Amniotic stem cell (primary cell): ENCODE measurements around the gene IL17RE.
"Not testable (repeated sequence)": the region's sequence is repeated elsewhere in the genome, so short reads cannot be mapped to it uniquely, and the experiment has no call there.

Experiments
- DNase-seq: peaks from one replicate; lab custom pipeline; 2025; lab: John Stamatoyannopoulos, UW

IL17RE gene

DNA sequence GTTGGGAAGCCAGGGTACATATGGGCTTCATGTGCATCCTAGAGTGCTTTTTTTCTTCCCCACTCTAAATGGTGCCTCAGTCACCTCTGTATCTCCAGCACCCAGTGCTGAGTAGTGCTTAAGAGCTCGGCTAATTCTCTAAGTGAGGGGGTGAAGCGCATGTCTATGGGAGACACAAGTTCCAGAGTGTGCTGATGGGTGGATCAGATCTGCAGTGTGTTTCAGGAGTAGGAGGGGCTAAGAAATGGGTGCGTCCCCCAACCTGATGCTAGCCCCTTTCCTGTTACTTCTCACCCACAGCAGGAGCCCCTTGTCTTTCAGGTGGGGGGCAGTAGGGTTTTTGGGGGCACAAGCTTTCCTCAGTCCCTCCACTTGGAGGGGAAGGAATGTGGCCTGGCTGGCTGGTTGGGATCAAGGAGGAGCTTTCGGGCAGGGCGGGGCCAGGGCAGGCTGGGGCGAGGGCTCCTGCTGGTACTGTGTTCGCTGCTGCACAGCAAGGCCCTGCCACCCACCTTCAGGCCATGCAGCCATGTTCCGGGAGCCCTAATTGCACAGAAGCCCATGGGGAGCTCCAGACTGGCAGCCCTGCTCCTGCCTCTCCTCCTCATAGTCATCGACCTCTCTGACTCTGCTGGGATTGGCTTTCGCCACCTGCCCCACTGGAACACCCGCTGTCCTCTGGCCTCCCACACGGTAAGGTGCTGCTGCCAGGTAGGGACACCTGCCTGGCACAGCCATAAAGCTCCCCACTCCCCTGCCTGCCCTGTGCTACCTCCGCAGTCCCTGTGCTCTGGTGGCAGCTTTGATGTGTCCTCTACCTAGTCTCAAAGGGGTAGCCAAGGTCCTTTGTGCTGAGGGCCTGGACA lies at the start of gene IL17RE:
TSS of gene IL17RE (plus strand) at position 477 of the 866 bp plus-strand sequence. CDS start at position 562, 85 bp downstream.
- no peak for DNase-seq

DNA sequence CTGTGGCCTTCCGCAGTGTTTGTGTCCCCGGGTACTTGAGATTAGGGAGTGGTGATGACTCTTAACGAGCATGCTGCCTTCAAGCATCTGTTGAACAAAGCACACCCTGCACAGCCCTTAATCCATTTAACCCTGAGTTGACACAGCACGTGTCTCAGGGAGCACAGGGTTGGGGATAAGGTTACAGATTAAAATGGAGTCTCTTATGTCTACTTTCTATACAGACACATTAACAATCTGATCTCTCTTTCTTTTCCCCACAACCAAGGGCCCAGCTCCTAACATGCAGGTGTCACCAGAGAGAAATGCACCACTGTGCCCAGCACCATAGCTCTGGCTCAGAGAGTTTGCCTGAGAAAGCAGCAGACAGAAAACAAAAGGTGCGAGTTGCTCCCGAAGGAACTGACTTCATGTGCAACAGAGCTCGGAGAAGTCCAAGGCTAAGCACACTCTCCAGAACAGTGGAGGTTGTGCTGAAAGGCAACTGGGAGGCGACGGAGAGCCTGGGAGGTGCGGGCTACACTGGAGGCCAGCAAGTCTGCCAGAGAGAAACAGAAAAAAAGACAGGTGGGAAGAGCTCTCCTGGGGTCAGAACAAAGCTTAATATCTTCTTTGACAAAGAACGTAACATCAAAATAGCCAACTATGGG lies 48.2 kb upstream of the IL17RE start:
- not testable (repeated sequence) for DNase-seq

DNA sequence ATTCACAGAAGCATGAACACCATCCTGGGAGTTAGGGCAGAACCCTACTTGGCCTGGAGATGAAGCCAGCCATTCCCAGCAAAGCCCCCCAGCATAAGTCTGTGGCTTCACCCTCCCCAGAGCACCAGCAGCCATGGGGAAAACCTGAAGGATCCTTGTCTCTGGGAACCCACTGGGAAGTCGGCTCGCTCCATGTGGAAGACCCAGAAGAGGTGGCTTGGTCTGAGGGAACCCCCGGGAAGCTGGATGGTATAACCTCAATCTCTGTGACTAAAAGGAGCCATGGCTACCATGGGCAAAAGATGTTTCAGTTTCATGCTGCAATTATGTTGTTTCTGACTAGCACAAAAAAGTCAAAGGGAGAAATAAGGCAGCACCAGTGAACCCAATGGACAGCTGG lies 47.1 kb upstream of the IL17RE start:
- DNase-seq, result no peak

DNA sequence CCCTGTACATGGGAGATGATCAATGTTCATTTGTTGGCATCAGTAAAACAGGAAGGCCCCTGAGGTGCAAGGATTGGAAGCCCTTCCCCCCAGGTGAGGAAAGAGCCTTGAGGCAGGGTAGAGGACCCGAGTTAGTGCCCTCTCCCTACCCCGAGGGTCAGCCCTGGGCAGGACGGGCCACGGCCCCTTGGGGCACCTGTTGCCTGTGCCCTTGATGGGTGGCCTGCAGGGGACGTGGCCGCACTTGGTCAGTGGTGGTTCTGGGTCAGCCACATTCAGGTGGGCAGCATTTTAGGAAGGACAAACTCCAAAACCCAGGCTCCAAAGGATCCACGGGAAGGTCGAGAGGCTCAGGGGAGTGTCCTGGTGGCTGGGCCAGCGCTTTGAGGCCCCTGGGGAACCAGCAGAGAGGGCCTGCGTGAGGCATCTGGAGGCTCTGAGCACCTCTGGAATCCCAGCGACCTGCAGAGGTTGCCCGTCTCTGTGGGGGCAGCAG lies 43.1 kb upstream of the IL17RE start:
- DNase-seq, result no peak

- DNase-seq, result no peak
Observed at GRCh38 chr3:9861201-9861600, 41.4 kb upstream of the IL17RE start.

GRCh38 chr3:9861626-9862130 lies 41.0 kb upstream of the IL17RE start:
- no peak for DNase-seq

DNA sequence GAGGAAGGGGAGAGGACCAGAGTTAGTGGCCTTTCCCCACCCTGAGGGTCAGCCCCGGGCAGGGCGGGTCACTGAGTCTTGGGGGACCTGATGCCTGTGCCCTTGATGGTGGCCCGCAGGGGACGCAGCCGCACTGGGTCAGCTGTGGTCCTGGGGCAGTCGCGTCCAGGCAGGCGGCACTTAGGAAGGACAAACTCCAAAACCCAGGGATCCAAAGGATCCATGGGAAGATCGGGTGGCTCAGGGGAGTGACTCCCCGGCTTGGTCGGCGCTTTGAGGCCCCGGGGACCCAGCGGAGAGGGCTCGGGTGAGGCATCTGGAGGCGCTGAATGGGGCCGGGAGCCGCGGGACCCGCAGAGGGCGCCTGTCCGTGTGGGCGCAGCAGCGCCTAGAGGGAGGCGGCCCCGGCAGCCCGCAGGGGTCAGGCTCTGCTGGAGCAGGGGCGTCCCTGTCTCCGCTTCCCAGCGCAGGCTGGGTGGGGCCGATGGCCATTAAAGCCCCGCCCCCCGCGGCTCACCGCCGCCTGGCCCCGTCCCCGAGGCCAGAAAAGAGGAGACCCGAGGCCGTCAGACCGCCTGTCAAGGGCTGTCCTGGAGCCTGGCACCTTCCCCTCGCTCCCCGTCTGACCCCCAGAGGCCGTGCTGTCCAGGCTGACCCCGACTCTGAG lies 40.1 kb upstream of the IL17RE start:
- no peak for DNase-seq

- DNase-seq, result no peak
Observed at GRCh38 chr3:9863058-9863772, 39.4 kb upstream of the IL17RE start.

GRCh38 chr3:9864200-9864927 lies 38.3 kb upstream of the IL17RE start:
- no peak for DNase-seq

DNA sequence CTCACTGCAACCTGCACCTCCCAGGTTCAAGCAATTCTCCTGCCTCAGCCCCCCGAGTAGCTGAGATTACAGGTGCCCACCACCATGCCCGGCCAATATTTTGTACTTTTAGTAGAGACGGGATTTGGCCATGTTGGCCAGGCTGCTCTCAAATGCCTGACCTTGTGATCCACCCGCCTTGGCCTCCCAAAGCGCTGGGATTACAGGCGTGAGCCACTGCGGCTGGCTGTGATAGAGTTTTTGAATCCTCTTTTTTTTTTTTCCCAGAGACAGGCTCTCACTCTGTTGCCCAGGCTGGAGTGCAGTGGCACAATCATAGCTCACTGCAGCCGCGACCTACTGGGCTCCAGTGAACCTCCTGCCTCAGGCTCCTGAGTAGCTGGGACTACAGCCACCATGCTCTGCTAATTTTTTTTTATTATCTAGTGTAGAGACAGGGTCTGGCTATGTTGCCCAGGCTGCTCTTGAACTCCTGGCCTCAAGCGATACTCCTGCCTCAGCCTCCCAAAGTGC lies 37.5 kb upstream of the IL17RE start:
- DNase-seq, result not testable (repeated sequence)

- DNase-seq, result no peak
Observed at GRCh38 chr3:9866639-9867038, 36.0 kb upstream of the IL17RE start.

DNA sequence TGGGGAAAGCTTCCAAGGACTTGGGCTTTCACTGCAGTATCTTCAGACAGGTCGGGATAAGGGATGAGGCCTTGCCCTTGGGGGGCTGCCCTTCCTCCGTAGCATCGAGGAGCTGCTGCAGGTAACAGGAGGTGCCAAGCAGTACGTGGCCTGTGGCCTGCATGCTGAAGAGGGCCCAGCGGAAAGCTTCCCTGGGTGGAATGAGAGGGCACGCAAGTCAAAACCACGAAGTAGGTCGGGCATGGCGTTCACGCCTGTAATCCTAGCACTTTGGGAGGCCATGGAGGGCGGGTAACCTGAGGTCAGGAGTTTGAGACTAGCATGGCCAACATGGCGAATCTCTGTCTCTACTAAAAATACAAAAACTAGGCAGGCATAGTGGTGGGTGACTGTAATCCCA lies 35.5 kb upstream of the IL17RE start:
- no peak for DNase-seq

GRCh38 chr3:9869955-9870354 lies 32.7 kb upstream of the IL17RE start:
- DNase-seq, result no peak

GRCh38 chr3:9870978-9871377 lies 31.7 kb upstream of the IL17RE start:
- peak; percentile 43 for DNase-seq

- not testable (repeated sequence) for DNase-seq
Observed at GRCh38 chr3:9872067-9872466, 30.6 kb upstream of the IL17RE start.

GRCh38 chr3:9875448-9875847 lies 27.2 kb upstream of the IL17RE start:
- DNase-seq, result no peak

DNA sequence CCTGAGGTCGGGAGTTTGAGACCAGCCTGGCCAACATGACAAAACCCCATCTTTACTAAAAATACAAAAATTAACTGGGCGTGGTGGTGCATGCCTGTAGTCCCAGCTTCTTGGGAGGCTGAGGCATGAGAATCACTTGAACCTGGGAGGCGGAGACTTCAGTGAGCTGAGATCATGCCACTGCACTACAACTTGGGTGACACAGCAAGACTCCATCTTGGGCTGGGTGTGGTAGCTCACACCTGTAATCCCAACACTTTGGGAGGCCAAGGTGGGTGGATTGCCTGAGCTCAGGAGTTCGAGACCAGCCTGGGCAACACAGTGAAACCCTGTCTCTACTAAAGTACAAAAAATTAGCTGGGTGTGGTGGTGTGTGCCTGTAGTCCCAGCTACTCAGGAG lies 26.4 kb upstream of the IL17RE start:
- DNase-seq, result not testable (repeated sequence)

- DNase-seq, result no peak
Observed at GRCh38 chr3:9876991-9877390, 25.7 kb upstream of the IL17RE start.

GRCh38 chr3:9878700-9879099 lies 23.9 kb upstream of the IL17RE start:
- no peak for DNase-seq

- no peak for DNase-seq
Observed at GRCh38 chr3:9879830-9880549, 22.7 kb upstream of the IL17RE start, which contains the start of gene CIDEC. Gene CIDEC, minus strand, starts transcription at chr3:9880253. Its CDS starts 1,767 bp downstream, at chr3:9878486.
